RKO (cell line): ENCODE data around the gene SLC28A1.
A peak's percentile ranks its signal among the peaks of the same experiment; 100 is the strongest.
"Not testable (repeated sequence)": the region's sequence is repeated elsewhere in the genome, so short reads cannot be mapped to it uniquely, and the experiment has no call there.

Experiments
- DNase-seq: peaks from one replicate; pipeline ENCODE4 v3.0.0-alpha.2; 2016; ENCODE audit warnings: low spot score

SLC28A1 gene

DNA sequence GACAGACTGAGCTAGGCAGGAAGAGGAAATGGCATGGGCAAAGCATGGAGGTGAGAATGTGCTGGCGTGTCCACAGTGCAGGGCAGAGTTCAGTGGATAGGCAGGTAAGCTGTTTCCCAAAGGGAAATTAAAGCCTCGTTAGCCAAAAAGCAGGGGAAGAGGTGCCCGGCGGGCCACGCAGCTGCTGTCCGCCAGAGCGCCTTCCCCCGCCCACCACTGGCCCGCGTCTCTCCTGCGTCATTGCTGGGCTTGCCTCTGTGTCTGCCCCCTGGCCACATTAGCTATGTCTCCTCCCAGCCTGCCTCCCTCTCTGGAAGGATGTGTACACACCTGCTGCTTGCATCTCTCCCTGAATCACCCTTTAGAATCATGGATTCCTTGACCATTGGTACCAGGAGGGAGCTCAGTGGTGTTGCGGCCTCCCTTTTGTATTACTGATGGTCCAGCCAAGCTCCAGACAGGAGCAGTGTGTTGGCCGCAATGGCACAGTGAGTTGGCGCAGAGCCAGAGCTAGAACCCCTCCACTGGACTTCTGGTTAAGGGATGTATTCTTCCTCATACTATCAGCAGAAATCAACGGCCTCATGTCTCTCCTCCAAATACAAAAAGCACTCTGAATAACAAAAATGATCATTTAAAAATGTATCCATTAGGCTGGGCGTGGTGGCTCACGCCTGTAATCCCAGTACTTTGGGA lies 26.6 kb downstream of the SLC28A1 start:
- no peak for DNase-seq

DNA sequence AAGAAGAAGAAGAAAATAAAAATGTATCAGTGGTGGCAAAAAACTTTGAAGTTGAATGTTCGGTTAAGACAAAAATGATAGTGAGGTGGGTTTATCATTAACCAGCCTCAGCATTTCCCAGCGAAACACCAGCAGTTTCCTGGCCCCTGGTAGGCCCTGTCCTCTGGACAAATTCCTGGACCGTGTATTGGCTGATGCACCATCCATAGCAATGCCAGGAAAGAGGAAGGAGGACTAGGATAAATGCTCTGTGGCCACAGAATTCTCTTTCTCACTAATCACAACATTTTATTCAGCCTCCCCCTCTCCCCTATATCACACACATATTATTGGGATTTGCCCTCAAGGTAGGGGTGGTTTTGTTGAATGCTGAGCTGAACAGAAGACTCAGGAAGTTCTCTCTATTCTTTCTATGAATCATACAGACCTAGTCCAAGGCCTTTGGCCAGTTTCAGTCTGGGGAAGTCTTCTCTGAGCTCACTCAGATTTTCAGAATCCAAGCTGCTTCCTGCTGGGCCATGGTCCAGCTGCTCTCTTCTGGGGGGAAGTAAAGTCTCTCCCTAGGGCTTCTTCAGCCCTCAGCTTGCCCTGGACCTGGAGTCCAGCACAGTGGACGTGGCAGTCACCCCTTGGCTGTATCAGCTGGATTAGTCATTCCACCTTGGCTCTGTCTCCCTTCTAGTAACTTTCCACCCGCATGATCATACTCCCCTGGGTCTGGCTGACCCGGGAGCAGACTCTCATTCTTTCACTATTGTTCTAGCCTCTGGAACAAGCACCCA lies 27.6 kb downstream of the SLC28A1 start:
- peak; percentile 61 for DNase-seq

DNA sequence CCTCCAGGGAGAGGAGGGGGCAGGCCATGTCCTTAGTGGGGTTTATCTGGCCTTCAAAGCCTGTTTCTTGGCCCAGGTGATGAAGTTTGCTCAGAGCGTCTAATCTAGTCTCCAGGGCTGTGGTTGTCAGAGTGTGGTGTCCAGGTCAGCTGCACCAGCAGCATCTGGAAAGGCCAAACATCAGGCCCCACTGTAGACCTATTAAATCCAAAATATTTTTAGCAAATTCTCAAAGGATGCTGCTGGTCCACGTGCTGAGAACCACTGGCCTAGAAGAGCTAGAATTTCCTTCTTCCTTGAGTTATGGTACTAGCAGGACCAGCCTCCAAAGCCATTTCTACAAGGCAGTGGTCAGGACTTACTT lies 28.9 kb downstream of the SLC28A1 start:
- DNase-seq, result no peak

DNA sequence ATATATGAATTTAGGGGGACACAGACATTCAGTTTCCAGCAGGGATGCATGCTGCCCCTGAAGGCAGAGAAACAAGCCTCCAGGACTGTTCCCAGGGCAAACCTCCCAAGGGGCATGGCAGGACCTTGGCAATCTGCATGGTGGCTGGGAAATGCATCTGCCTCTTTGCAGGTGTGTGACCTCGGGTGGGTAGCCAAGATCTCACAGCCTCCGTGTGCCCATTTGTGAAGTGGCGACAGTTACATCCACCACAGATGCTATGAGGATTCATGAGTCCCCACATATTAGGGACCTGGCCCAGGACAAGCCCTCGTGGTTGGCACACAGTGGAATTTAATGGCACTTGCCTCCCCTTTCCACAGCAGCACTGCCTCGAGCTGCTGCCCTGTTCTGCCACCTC lies 29.9 kb downstream of the SLC28A1 start:
- no peak for DNase-seq

DNA sequence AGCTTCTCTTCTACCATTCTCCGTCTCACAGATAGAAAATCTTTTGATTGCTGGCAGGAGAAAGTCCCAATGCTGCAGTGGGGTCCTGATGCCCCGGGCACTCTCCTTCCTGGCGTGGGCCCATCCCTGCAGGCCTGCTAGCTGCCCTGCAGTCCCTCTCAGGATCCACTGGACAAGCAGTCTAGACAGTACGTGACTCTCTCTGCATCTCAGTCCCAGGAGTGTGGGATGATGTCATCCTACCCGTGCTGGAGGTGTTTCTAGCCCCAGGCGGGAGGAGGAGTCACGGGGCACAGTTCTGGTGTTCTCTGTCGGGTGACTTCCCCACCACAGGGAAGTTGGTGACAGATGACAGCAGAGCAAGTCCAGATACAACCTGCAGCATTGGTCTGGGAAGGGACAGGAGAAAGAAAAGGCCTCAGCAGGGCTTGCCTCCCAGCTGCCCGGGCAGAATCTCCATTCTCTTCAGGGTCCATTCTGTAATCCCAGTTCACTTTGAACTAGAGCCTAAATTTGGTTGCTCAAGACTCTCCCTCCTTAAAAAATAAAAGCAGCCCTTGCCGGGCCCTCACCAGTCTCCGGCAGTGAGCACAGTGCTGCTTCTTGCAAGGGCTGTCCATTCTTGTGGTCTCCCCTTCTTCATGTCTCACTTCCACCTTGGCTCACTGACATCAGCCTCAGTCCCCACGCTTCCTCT lies 30.6 kb downstream of the SLC28A1 start:
- no peak for DNase-seq

DNA sequence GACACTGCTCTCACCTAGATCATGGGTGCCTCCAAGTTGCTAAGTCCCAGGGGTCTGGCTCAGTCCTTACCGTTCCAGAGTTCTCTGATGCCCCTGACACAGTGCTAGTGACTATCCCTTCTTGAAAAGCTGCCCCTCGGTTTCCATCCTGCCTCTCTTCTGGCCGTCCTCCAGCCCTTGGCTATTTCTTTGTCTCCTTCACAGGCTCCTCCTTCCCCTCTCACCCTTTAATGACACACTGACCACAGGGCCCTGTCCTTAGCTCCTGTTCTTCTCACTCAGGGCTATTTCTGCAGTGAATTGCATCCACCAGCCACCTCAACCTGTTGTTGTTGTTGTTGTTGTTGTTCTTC lies 31.1 kb downstream of the SLC28A1 start:
- DNase-seq, result no peak

DNA sequence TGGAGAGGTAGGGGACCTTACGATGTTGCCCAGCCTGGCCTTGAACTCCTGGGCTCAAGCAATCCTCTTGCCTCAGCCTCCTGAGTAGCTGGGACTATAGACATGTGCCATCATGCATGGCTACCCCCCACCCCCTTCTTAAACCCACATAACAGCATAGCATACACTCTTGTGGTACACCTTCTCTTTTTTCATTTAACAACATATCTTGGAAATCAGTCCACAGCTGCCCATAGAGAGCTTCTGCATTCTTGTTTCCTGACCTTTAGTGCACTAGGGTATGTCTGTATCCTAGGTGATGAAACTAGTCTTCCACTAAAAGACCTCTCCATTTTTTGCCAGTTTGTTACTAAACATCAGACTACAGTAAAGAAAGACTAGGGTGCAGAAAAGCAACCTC lies 33.0 kb downstream of the SLC28A1 start:
- no peak for DNase-seq

DNA sequence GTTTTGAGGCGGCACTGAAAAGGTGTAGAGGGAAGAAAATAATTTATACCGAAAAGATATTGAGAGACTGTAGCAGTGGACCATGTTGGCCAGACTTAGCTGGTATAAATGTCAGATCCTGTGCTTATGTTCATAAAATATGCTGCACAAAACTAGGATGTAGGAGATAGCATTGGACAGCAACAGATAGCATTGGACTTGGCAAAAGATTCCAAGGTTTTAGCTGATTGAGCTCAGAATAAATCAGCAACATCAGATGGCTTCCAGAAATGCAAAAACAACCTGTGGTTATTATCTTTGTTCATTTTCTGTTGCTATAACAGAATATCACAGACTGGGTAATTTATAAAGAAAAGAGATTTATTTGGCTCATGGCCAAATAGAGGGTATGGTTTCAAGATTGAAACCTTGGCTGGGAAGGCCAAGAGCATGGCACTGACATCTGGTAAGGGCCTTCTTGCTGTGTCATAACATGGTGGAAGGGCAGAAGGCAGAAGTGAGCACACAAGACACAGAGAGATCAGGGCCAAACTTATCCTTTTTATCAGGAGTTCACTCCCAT lies 34.7 kb downstream of the SLC28A1 start:
- DNase-seq, result no peak

DNA sequence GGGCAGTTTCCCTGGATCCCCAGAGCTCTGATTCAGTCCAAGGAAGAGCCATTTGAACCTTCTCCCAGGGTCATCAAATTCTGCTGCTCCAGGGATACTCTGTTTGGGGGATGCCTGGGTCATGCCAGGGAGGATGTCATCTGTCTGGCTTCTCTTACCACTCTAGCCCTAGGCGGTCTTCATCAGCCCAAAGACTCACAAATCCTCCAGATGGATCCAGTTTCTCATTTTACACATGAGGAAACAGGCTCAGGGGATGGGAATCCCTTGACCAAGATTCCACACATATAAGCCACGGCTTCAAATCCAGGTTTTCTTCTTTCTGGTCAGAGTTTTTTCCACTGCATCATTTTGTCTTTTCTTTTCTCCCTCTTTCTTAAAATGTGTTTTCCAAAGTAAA lies 36.7 kb downstream of the SLC28A1 start:
- DNase-seq, result no peak

DNA sequence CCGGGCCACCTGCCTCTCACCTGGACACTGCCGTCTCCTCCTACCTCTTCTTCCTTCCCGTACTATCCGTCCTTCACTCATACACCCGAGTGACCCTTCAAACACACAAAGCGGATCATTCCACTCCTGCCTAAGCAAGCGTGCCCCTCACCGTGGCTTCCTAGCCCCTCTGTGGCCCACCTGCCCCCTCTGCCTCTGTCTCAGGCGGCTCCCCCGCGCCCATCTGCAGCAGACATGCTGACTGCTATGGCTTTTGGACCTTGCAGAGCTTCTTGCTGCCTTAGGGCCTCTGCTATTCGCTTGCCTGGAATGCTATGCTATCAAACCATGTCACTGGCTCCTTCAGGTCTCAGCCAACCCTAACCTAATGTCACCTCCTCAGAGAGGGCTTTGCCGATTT lies 38.1 kb downstream of the SLC28A1 start:
- no peak for DNase-seq

DNA sequence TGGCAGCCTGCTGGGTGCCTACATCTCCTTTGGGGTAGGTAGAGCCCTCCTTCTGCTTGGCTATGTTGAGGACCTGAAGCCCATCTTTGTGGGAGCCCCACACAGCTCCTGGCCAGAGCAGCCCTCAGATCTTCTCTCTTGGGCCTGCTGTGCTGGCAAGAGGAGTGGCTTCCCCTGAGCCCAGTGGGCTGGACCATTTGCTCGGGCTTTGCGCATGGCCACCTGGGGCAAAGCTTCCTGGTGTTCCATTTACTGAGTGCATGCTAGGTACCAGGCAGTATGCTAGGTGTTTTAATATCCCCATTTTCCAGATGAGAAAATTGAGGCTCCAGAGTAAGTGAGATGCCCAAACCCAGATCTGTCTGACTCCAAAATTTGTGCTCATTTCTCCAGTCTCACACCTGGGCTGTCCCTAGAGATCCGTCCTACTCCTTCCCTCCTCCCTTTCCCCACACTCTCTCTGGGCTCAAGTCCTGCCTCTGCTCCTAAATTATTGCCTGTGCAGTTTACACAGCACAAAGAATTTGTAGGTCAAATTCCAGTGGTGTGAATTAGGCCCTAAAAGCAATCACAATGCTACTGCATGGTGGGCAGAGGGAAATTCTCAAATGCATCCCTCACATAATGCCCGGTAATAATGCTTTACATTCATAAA lies 39.7 kb downstream of the SLC28A1 start:
- no peak for DNase-seq

DNA sequence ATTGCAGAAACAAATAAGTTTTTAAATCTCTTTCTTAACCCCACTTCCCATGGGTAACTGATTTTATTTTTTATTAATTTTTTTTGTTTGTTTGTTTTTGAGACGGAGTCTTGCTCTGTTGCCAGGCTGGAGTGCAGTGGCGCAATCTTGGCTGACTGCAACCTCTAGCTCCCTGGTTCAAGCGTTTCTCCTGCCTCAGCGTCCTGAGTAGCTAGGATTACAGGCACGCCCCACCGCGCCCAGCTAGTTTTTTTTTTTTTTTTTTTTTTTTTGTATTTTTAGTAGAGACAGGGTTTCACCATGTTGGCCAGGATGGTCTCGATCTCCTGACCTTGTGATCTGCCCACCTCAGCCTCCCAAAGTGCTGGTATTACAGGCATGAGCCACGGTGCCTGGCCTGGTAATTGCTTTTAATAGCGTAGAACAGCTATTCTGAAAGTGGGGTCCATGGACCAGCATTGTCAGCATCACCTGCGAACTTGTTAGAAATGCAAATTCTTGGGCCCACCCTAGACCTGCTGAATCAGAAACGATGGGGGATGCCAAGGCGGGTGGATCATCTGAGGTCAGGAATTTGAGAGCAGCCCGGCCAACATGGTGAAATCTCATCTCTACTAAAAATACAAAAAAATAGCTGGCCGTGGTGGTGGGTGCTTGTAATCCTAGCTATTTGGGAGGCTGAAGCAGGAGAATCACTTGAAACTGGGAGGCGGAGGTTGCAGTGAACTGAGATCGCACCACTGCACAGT lies 40.5 kb downstream of the SLC28A1 start:
- DNase-seq, result not testable (repeated sequence)

DNA sequence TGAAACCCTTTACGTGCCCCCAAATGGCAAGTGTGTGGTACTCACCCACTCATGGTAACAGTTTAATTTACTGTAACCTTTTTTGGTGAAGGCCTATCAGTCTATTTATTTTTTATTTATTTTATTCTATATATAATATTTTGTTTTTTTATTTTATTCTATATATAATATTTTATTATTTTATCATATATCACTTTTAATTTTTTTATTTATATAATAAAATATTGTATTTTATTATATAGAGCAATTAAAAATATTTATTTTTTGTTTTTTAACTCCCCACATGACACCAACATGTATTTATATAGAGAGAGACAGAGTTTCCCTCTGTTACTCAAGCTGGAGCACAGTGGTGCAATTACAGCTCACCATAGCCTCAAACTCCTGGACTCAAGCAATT lies 41.4 kb downstream of the SLC28A1 start:
- DNase-seq, result no peak

DNA sequence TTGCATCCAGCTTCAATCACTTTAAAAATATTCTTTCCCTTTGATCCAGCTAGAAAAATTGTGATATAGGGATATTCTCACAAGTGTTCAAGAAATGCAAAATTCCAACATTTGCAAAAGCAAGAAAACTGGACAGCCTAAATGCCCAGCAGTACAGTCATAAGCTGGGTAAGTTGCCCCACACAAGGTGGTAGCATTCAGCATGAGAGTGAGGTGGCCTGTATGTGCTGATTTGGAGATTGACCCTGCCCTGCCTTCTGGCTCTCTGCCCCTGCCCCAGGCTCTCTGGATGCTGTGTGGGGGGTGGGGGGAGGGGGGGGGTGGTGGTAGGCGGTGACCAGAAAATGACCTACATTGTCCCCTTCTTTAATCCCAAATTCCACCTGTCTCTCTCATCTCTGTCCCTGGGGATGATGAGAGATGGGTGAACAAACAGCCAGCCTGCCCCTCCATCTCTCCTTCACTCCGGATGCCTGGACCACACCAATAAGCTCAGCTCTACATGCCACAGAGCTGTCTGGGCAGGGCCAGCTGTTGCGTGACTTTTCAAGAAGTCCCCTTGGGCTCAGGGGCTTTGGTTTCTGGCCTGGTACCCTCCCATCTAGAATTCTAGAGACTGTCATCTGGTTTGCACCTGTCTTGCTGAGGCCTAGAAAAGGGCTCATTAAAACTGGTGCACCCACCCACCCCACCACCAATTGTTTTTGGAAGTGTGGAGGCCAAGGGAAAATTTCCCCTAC lies 42.2 kb downstream of the SLC28A1 start:
- DNase-seq, result no peak

DNA sequence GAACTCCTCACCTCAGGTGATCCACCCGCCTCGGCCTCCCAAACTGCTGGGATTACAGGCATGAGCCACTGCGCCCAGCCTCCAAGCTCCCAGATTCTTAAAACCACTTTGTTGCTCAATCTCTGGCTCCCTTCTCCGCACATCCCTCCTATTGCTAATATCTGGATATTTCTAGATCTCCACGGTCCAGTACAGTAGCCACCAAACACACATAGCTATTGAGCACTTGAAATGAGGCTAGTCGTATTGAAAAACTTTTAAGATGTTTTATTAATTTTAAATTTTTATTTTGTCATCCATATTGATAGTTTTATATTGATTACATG lies 44.3 kb downstream of the SLC28A1 start:
- no peak for DNase-seq

DNA sequence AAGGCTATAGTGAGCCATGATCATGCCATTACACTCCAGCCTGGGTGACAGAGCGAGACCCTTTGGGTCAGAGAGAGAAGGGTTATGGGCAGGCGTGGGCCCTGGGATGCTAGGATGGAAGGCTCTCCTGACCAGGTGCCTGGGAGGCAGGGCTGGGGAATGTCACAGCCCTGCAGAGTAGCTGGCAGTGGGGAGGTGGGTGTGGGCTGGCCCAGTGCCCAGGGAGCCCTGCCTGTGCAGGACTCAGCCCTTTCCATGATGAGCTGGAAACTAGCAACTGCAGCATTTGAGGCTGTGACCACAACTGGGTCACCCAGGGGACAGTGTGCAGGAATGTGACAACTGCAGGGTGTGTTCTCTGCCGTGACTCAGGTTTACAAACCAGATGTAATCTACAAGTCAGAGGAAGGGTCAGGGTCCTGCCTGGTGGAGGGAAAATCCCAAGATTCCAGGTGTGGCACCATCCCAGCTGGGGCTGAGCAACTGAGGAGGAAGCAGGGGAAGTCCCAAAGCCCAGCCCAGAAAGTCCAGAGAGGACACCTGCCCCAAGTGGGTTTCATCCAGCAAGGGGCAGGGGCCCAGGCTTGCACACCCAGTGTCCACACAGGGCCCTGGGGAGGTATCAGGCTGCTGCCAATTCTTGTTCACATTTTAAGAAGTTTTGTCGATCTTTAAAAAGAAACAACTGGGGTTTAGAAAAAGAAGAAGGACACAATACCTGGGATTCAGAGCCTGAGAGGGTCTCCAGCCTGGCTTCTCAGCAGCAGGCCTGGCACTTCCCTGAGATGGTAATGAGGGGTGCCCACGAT lies 45.5 kb downstream of the SLC28A1 start:
- peak; percentile 24 for DNase-seq

DNA sequence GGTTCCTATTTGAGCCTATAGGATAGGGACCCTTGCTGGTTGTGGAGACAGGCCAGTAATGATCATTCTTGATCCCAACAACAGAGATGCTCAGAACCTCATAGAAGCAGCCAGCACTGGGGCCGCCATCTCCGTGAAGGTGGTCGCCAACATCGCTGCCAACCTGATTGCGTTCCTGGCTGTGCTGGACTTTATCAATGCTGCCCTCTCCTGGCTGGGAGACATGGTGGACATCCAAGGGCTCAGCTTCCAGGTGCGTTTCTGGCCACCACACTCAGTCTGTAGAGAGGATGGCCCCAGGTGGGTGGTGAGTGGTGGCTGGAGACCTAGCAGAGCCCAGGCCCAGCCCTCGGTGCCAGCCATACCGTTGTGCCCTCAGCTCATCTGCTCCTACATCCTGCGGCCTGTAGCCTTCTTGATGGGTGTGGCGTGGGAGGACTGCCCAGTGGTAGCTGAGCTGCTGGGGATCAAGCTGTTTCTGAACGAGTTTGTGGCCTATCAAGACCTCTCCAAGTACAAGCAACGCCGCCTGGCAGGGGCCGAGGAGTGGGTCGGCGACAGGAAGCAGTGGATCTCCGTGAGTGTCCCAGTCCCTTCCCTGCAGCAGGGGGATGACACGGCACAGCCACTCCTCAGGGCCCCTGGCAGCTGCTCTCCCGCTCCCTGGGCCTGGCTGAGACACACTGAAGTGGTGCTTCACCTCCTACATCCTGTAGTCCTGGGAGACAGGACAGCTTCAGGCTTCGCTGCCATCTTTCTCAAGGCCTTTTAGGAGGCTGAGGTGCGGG lies 50.7 kb downstream of the SLC28A1 start:
- DNase-seq, result no peak

DNA sequence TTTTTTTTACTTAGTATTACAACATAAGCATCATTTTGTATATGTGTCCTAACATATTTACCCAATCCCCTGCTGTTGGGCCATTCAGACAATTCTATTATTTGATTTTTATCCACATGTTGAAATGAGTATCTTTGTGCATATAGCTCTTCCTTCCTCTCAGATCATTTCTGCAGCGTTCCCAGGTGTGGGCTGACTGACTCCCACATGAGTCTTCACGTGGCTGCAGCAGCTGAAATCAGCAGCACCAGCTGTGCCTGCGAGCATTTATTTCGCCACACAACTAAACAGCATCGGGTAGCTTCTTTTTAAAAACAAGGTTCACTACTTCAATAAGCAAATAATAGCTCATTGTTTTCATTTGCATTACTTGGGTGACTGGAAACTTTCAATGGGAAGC lies 52.7 kb downstream of the SLC28A1 start:
- no peak for DNase-seq

DNA sequence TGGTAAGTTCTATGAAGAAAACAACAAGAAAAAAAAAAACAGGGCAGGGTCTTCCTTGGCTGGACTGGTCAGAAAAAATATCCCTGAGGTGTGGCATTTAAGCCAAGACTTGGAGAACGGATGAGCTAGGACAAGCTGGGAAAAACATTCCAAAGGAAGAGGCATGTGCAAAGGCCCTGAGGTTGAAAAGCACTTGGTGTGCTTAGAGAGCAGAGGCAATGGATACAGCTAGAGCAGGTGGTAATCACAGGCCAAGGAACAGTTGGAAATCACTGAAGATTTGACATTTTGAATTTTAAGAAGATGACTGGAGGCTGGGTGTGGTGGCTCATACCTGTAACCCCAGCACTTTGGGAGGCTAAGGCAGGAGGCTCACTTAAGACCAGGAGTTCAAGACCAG lies 54.3 kb downstream of the SLC28A1 start:
- DNase-seq, result no peak

DNA sequence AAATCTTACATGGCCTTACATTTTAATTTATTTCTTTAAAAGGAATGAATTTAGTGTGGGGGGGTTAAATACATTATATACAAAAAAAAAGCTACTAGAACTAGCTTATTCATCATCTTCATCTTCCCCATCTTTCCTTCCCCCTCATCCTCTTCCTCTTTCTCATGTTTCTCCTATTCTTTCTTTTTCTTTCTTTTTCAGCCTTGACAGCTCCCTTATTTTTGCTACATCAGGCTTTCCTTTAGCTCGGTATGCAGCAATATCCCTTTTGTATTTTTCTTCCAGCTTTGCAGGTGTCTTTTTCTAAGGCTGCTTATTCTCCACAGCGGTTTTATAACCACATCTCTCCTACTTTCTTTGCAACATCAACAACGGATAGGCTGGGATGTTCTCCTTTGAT lies 55.9 kb downstream of the SLC28A1 start:
- DNase-seq, result no peak
